Cerebellar cortex (tissue), 1 donor: ENCODE measurements around the gene ABCC4.

Experiments
- DNase-seq: peaks from one replicate; pipeline ENCODE4 v3.0.0-alpha.2; 2015; ENCODE audit warnings: low spot score

ABCC4 gene

GRCh38 chr13:95156208-95156607, 145.0 kb downstream of the ABCC4 start:
- DNase-seq = no peak

- DNase-seq = no peak
These were observed 145.7 kb downstream of the ABCC4 start for GRCh38 chr13:95155504-95155903.

- DNase-seq = no peak
These were observed 146.2 kb downstream of the ABCC4 start for GRCh38 chr13:95155093-95155492.

GRCh38 chr13:95154413-95154886, 146.8 kb downstream of the ABCC4 start:
- DNase-seq = no peak

- no peak for DNase-seq
These were observed 147.4 kb downstream of the ABCC4 start for GRCh38 chr13:95153647-95154412.

- no peak for DNase-seq
These were observed 149.2 kb downstream of the ABCC4 start for GRCh38 chr13:95151942-95152587.

GRCh38 chr13:95150555-95150954, 150.7 kb downstream of the ABCC4 start:
- DNase-seq = no peak

GRCh38 chr13:95146486-95146885, 154.8 kb downstream of the ABCC4 start:
- no peak for DNase-seq

GRCh38 chr13:95145587-95145986, 155.7 kb downstream of the ABCC4 start:
- no peak for DNase-seq

GRCh38 chr13:95140502-95140901, 160.7 kb downstream of the ABCC4 start:
- DNase-seq = no peak

- DNase-seq = no peak
These were observed 162.2 kb downstream of the ABCC4 start for GRCh38 chr13:95138876-95139585.

GRCh38 chr13:95137096-95137495, 164.2 kb downstream of the ABCC4 start:
- no peak for DNase-seq

- no peak for DNase-seq
These were observed 164.6 kb downstream of the ABCC4 start for GRCh38 chr13:95136638-95137037.

GRCh38 chr13:95133498-95133897, 167.8 kb downstream of the ABCC4 start:
- DNase-seq = no peak

- no peak for DNase-seq
These were observed 172.2 kb downstream of the ABCC4 start for GRCh38 chr13:95129004-95129403.

- DNase-seq = no peak
These were observed 173.1 kb downstream of the ABCC4 start for GRCh38 chr13:95128045-95128643.

GRCh38 chr13:95124959-95125358, 176.3 kb downstream of the ABCC4 start:
- no peak for DNase-seq

GRCh38 chr13:95123726-95124125, 177.5 kb downstream of the ABCC4 start:
- no peak for DNase-seq

GRCh38 chr13:95122063-95122462, 179.2 kb downstream of the ABCC4 start:
- DNase-seq = no peak

GRCh38 chr13:95121516-95121915, 179.7 kb downstream of the ABCC4 start:
- DNase-seq = no peak

- no peak for DNase-seq
These were observed 180.6 kb downstream of the ABCC4 start for GRCh38 chr13:95120650-95121049.

- no peak for DNase-seq
These were observed 182.5 kb downstream of the ABCC4 start for GRCh38 chr13:95118541-95119324.
